Endothelial cell of umbilical vein (primary cell): ENCODE results near the gene LAMP1. TPM values are rescaled to one million over a fixed set of nuclear protein-coding genes. Genes with fewer than 3 reads are reported as not detected.
"Not testable (repeated sequence)": the region's sequence is repeated elsewhere in the genome, so short reads cannot be mapped to it uniquely, and the experiment has no call there.

Experiments used
- BruUV-seq: library from RNA; stranded (reverse); fragments of 400-500 nt; replicated peaks from 2 replicates; lab custom pipeline; 2021; lab: Mats Ljungman, UMichigan
- CTCF ChIA-PET: fragments of 300-600, 350-600 bp; sonication (Branson Sonifier 250); formaldehyde crosslinking; loops from one replicate; lab custom pipeline; 2021; ENCODE audit warnings: antibody characterized with exemption, inconsistent platforms; lab: Charles Lee
- POLR2A ChIA-PET: fragments of 300-600, 350-600 bp; sonication (Branson Sonifier 250); formaldehyde crosslinking; loops from one replicate; lab custom pipeline; 2021; ENCODE audit warnings: antibody characterized with exemption, inconsistent platforms; lab: Charles Lee
- DNase-seq: peaks from one replicate; pipeline ENCODE4 v3.0.0-alpha.2; 2011; ENCODE audit warnings: low read depth, low spot score
- FAIRE-seq: peaks from 2 replicates; lab custom pipeline; 2011; peaks lifted over from hg19 to GRCh38; lab: Jason Lieb, UNC
- H2AFZ ChIP-seq: 2 replicates; pipeline ENCODE4 v1.6.0; 2012; ENCODE audit warnings: low read depth, low read length, control low read depth, inconsistent platforms
- H3K27ac ChIP-seq: 2 replicates; pipeline ENCODE4 v1.5.1; 2011; ENCODE audit warnings: low read depth, mild to moderate bottlenecking, control low read depth, low read length, moderate library complexity; ENCODE audit not compliant: insufficient read depth
- H3K27me3 ChIP-seq, 2 experiments: 2 replicates each; pipeline versions ENCODE4 v1.6.0 to v1.6.1; 2011; ENCODE audit warnings: low read length in 2 of 2, mixed read lengths in 1 of 2; ENCODE audit not compliant: control insufficient read depth in 2 of 2, insufficient read depth in 2 of 2
- H3K36me3 ChIP-seq, 2 experiments: 2 replicates in 1 of 2; 3 replicates in 1 of 2; pipeline ENCODE4 v1.5.1; 2011; ENCODE audit warnings: low read length in 2 of 2, mild to moderate bottlenecking in 1 of 2, moderate library complexity in 1 of 2; ENCODE audit not compliant: control insufficient read depth in 2 of 2, insufficient read depth in 2 of 2; ENCODE audit errors: extremely low read depth in 1 of 2
- H3K4me1 ChIP-seq: 3 replicates; pipeline ENCODE4 v1.5.1; 2011; ENCODE audit warnings: mild to moderate bottlenecking, low read length; ENCODE audit not compliant: control insufficient read depth, insufficient read depth; ENCODE audit errors: extremely low read depth
- H3K4me2 ChIP-seq: 2 replicates; pipeline ENCODE4 v1.6.1; 2011; ENCODE audit warnings: low read length, control low read depth, mixed read lengths; ENCODE audit not compliant: insufficient read depth
- H3K4me3 ChIP-seq, 3 experiments: fragments of 200-600 bp in 1 of 3; sonication (generic), shearing (Covaris generic) in 1 of 3; replicated peaks in 1 of 3; 2 replicates each; pipeline ENCODE4 v1.5.1; 2011 to 2016; ENCODE audit warnings: control low read depth in 3 of 3, low read length in 3 of 3, mild to moderate bottlenecking in 2 of 3, inconsistent platforms in 1 of 3, low read depth in 1 of 3, moderate library complexity in 1 of 3; ENCODE audit not compliant: insufficient read depth in 1 of 3
- H3K79me2 ChIP-seq: 2 replicates; pipeline ENCODE4 v1.6.0; 2012; ENCODE audit warnings: low read length, inconsistent platforms; ENCODE audit not compliant: control insufficient read depth, insufficient read depth
- H3K9ac ChIP-seq: replicated peaks from 2 replicates; pipeline ENCODE3; 2011; ENCODE audit warnings: low read length, control low read depth; ENCODE audit not compliant: insufficient read depth; ENCODE audit errors: extremely low read depth
- H3K9me1 ChIP-seq: replicated peaks from 3 replicates; pipeline ENCODE4 v1.6.0; 2011; ENCODE audit warnings: mild to moderate bottlenecking, low read length; ENCODE audit not compliant: control insufficient read depth, insufficient read depth; ENCODE audit errors: extremely low read depth
- H3K9me3 ChIP-seq: replicated peaks from 2 replicates; pipeline ENCODE4 v1.5.1; 2012; ENCODE audit warnings: low read length, inconsistent platforms; ENCODE audit not compliant: control insufficient read depth, insufficient read depth
- H4K20me1 ChIP-seq: replicated peaks from 2 replicates; pipeline ENCODE3; 2011; ENCODE audit warnings: mild to moderate bottlenecking, low read length; ENCODE audit not compliant: control insufficient read depth, insufficient read depth; ENCODE audit errors: extremely low read depth
- EZH2 ChIP-seq: IDR thresholded peaks from 2 replicates; pipeline ENCODE4 v1.6.1; 2012; ENCODE audit warnings: borderline replicate concordance, low read depth, mild to moderate bottlenecking, moderate library complexity, low read length, inconsistent platforms; ENCODE audit not compliant: severe bottlenecking
- dilution Hi-C: fragments of 300-500 bp; cut with MboI; formaldehyde crosslinking; loops from one replicate; pipeline ENCODE4 v1.15.0; 2019; ENCODE audit warnings: low sequenced_read_pairs; ENCODE audit not compliant: extremely low pct_ligation_motif_present
- intact Hi-C: fragments of 100-400 bp; cut with micrococcal nuclease; formaldehyde crosslinking; loops from one replicate; pipeline ENCODE4 v1.10.0; 2022
- polyA plus RNA-seq, 4 experiments: library from polyadenylated mRNA; depleted of rRNA in 3 of 4; stranded (reverse) in 3 of 4; unstranded in 1 of 4; fragments of >200 nt; gene quantifications; 2 replicates each; pipeline versions ENCODE4 v1.2.1 to v1.2.3, GENCODE V29; 2011 to 2012; ENCODE audit warnings: missing spikeins in 1 of 4
- total RNA-seq: library from RNA; stranded (reverse); gene quantifications from 2 replicates; pipeline ENCODE4 v1.2.3, GENCODE V29; 2021

The LAMP1 gene
- total and polyA plus RNA-seq, 2 donors (not counting 3 experiments of a cell fraction or from before 2014, with no cell fraction given), result 262 to 285 TPM

DNA sequence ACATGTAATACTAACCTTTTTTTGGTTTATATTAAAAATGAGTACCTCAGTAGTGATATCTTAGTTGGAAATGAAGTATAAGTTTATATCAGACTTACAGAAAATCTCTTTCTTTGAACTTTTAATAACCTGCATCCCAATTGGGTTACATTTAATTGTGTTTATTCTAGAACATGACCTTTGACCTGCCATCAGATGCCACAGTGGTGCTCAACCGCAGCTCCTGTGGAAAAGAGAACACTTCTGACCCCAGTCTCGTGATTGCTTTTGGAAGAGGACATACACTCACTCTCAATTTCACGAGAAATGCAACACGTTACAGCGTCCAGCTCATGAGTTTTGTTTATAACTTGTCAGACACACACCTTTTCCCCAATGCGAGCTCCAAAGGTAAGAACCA is 12.4 kb downstream of the LAMP1 start:
- ChIA-PET POLR2A (no interaction called here), CTCF (no interaction called here)
- Histone ChIP-seq H3K9ac (no peak overlapping the region), H2AFZ (no peak overlapping the region), H3K4me1 (no peaks in the 10 kb centered on the region), H3K9me3 (no peaks in the 10 kb centered on the region), H3K27me3 (no peaks in the 10 kb centered on the region), H4K20me1 (no peaks in the 10 kb centered on the region), H3K27ac (no peak overlapping the region), H3K36me3 (peaks cover 3 to 20% of the 10 kb centered on the region in 2 experiments), H3K79me2 (peaks cover 39% of the 10 kb centered on the region), H3K9me1 (no peaks in the 10 kb centered on the region), H3K4me2 (no peak overlapping the region), H3K4me3 (no peak overlapping the region)
- FAIRE-seq (no peak), DNase-seq (no peak)
- dilution Hi-C loops, result no loop called here
- BruUV-seq, result no TSS peak
- intact Hi-C loops, result no loop called here
- no peak for TF ChIP-seq EZH2

DNA sequence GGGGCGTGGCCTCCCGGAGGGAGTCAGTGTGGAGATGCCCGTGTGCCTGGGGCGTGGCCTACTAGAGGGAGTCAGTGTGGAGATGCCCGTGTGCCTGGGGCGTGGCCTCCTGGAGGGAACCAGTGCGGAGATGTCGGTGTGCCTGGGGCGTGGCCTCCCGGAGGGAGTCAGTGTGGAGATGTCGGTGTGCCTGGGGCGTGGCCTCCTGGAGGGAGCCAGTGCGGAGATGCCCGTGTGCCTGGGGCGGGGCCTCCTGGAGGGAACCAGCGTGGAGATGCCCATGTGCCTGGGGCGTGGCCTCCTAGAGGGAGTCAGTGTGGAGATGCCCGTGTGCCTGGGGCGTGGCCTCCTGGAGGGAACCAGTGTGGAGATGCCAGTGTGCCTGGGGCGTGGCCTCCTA is 17.1 kb downstream of the LAMP1 start:
- H3K4me3 ChIP-seq, H3K9me1 ChIP-seq, FAIRE-seq, POLR2A ChIA-PET, H3K9ac ChIP-seq, dilution Hi-C loops, BruUV-seq, H3K4me2 ChIP-seq, H2AFZ ChIP-seq, CTCF ChIA-PET, H4K20me1 ChIP-seq, intact Hi-C loops, H3K79me2 ChIP-seq, DNase-seq, H3K27ac ChIP-seq, H3K27me3 ChIP-seq, H3K9me3 ChIP-seq, H3K4me1 ChIP-seq: not testable (repeated sequence)
- H3K36me3 ChIP-seq, result peaks cover 3 to 27% of the 10 kb centered on the region in 2 experiments

DNA sequence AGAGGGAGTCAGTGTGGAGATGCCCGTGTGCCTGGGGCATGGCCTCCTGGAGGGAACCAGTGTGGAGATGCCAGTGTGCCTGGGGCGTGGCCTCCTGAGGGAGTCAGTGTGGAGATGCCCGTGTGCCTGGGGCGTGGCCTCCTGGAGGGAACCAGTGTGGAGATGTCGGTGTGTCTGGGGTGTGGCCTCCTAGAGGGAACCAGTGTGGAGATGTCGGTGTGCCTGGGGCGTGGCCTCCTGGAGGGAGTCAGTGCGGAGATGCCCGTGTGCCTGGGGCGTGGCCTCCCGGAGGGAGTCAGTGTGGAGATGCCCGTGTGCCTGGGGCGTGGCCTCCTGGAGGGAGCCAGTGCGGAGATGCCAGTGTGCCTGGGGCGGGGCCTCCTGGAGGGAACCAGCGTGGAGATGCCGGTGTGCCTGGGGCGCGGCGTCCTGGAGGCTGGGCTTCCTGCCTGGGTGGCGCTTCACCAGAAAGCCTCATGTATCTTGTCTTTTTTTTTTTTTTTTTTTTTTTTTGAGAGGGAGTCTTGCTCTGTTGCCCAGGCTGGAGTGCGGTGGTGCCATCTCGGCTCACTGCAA is 17.9 kb downstream of the LAMP1 start:
- H3K4me2 ChIP-seq, FAIRE-seq, H3K9ac ChIP-seq, H3K9me3 ChIP-seq, H3K4me3 ChIP-seq, H3K27me3 ChIP-seq, H3K27ac ChIP-seq, POLR2A ChIA-PET, H3K9me1 ChIP-seq, H3K4me1 ChIP-seq, H3K79me2 ChIP-seq, CTCF ChIA-PET, DNase-seq, BruUV-seq, intact Hi-C loops, H2AFZ ChIP-seq, dilution Hi-C loops, H4K20me1 ChIP-seq: not testable (repeated sequence)
- H3K36me3 ChIP-seq, result peaks cover 3 to 28% of the 10 kb centered on the region in 2 experiments
